GM18907 (cell line): ENCODE data around the gene POSTN.

Experiments used
- ATAC-seq: cut with Tn5 transposase; IDR thresholded peaks from one replicate; pipeline ENCODE4 v1.9.1; 2021; ENCODE audit warnings: mild to moderate bottlenecking, moderate library complexity; ENCODE audit not compliant: unreplicated experiment

Gene POSTN

GRCh38 chr13:37526710-37527473, 71.7 kb downstream of the POSTN start:
- ATAC-seq, result no peak

- no peak for ATAC-seq
Observed at GRCh38 chr13:37515226-37515625, 83.3 kb downstream of the POSTN start.
